GM20000 (cell line): ENCODE results near the gene COL13A1.

Source experiments
- DNase-seq: peaks from one replicate; pipeline ENCODE4 v3.0.0; 2012; ENCODE audit warnings: low spot score
- CTCF ChIP-seq: IDR thresholded peaks from 2 replicates; pipeline ENCODE4 v1.5.1; 2012; ENCODE audit warnings: mild to moderate bottlenecking, control low read depth; ENCODE audit errors: extremely low read depth, missing control alignments

Gene COL13A1

GRCh38 chr10:69801094-69801433, 642 bp upstream of the COL13A1 start:
- peak; percentile 27 for TF ChIP-seq CTCF
- peak; percentile 75 for DNase-seq

DNA sequence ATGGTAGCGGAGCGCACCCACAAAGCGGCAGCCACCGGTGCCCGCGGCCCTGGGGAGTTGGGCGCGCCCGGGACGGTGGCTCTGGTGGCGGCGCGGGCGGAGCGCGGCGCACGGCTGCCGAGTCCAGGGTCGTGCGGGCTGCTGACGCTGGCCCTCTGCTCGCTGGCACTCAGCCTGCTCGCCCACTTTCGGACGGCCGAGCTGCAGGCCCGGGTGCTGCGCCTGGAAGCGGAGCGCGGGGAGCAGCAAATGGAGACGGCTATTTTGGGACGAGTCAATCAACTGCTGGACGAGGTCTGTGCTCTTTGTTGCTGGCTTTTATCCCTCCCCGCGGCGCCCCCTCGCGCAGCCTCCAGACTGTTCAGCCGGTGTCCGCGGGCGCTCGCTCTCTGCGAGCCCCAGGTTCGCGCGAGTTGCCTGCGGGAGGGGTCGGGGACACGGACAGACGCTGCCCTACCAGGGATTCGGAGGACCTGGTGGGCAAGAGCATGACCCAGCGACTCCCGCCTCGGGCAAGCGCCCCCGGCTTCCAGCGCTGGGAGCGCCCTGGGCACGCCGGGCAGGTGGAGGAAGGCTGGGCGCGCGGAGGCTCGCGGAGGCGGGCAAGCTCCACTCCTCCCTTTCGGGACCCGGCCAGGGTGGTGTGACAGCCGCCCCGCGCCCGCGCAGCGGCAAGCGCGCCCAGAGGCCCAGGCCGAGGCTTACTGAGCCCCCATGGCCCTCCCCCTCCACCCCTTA, 887 bp downstream of the COL13A1 start:
- peak; percentile 41 for DNase-seq
- no peak for TF ChIP-seq CTCF

DNA sequence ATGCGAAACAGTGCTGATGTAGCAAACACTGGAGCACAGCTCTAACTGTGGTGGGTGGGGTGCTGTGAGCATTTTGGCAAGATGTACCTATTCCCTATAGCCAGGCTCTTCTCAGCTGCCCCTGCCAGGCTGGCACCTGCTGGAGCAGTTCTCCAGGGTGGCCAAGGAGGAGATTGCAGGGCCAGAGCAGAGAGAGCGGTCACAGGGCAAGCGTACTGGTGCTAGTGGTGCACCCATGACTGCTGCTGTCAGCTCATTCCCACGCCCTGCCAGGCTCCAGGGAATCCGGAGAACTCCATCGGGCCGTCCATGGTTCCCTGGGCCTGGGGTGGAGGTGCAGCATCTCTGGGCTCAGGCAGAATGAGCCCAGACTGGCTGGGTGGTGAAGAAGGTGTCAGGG, 2.1 kb downstream of the COL13A1 start:
- TF ChIP-seq CTCF: no peak
- DNase-seq: no peak

DNA sequence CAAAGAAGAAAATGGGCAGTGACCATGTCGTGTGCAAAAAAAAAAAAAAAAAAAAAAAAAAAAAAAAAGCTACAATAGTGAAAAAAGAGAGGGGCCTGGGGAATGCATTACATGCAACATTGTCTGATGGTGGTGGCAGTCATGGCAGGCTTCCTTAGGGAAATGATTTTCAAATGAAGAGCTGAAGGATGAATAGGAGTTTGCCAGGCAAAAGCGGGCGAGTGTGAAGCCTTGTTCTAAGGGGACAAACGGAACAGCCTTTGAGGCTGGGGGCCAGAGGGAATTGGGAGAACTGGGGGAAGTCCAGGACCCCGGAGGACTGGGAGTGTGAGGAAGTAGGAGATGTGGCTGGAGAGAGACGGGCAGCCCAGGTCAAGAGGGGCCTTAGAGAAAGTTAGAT, 3.1 kb downstream of the COL13A1 start:
- no peak for DNase-seq
- TF ChIP-seq CTCF: no peak

- no peak for TF ChIP-seq CTCF
- DNase-seq: no peak
Measured at GRCh38 chr10:69807122-69807521, 5.4 kb downstream of the COL13A1 start.

DNA sequence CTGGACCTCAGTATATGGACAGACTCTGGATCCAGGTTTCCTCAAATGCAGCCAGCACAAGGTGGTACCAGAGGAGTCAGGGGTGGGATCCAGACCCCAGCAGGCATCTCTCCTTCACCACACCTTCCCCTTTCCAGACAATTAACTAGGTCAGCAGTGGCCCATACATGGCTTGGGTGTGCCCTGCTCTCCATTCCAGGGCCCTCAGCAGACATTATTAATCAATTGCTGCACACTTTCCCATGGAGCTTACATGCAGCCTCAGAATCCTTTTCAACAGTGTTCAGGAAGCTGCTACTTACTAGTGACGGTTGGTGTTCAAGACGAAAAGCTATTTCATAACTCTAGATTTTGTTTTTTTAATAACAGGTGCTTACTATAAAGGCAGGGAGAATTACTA, 6.0 kb downstream of the COL13A1 start:
- no peak for TF ChIP-seq CTCF
- no peak for DNase-seq

DNA sequence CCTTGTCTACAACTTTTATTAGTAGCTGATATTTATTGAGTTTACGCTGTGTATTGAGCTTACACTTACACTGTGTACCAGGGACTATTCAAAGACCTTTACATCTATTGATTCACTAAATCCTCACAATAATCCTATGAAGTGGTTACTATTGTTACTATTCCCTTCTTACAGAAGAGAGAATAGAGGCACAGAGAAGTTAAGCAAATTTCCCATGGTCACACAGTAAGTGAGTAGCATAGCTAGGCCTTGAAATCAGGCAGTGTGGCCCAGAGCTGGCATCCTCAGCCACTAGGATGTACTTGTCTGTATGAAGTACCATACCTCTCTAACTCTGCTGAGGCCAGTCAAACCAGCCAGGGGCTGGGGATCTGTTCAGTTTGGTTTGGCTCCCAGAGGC, 7.6 kb downstream of the COL13A1 start:
- no peak for TF ChIP-seq CTCF
- no peak for DNase-seq
